Activated T-cell treated with anti-CD3 and anti-CD28 coated beads, Interleukin-2, amount 50 U/mL, for 1 hour (primary cell): ENCODE measurements around the gene IZUMO4.
"Not testable (repeated sequence)": the region's sequence is repeated elsewhere in the genome, so short reads cannot be mapped to it uniquely, and the experiment has no call there.

Source experiments
- DNase-seq: peaks from one replicate; pipeline ENCODE4 v3.0.0-alpha.2; 2020

IZUMO4 gene

GRCh38 chr19:2083174-2083854 is 13.4 kb upstream of the IZUMO4 start:
- peak; percentile 71 for DNase-seq

- peak; percentile 81 for DNase-seq
These were observed 11.6 kb upstream of the IZUMO4 start for GRCh38 chr19:2084993-2085720.

GRCh38 chr19:2086695-2087620 is 9.8 kb upstream of the IZUMO4 start:
- DNase-seq = peak; percentile 42

- peak; percentile 45 for DNase-seq
These were observed 9.1 kb upstream of the IZUMO4 start for GRCh38 chr19:2087621-2088100.

- no peak for DNase-seq
These were observed 7.6 kb upstream of the IZUMO4 start for GRCh38 chr19:2089001-2089711.

- DNase-seq = no peak
These were observed 7.0 kb upstream of the IZUMO4 start for GRCh38 chr19:2089727-2090053.

- not testable (repeated sequence) for DNase-seq
These were observed 4.7 kb upstream of the IZUMO4 start for GRCh38 chr19:2091926-2092525.

- DNase-seq = no peak
These were observed 658 bp upstream of the IZUMO4 start, which contains the start of gene MOB3A for GRCh38 chr19:2096034-2096479. Gene MOB3A (minus strand): TSS chr19:2096326. CDS start chr19:2078560, 17,766 bp downstream.

GRCh38 chr19:2097203-2097885 is 629 bp downstream of the IZUMO4 start:
- DNase-seq = no peak

- no peak for DNase-seq
These were observed 1.2 kb downstream of the IZUMO4 start for GRCh38 chr19:2097886-2098327.

GRCh38 chr19:2099054-2099501 is 2.4 kb downstream of the IZUMO4 start:
- no peak for DNase-seq

- DNase-seq = no peak
These were observed 3.4 kb downstream of the IZUMO4 start for GRCh38 chr19:2099937-2100718.

GRCh38 chr19:2100719-2101061 is 4.0 kb downstream of the IZUMO4 start:
- DNase-seq = no peak

- no peak for DNase-seq
These were observed 5.0 kb downstream of the IZUMO4 start for GRCh38 chr19:2101417-2102335.

- DNase-seq = no peak
These were observed 6.5 kb downstream of the IZUMO4 start for GRCh38 chr19:2103045-2103707.

GRCh38 chr19:2108251-2109016 is 11.7 kb downstream of the IZUMO4 start:
- no peak for DNase-seq

GRCh38 chr19:2109046-2109864 is 12.5 kb downstream of the IZUMO4 start:
- no peak for DNase-seq
